HG02981 (cell line): ENCODE data around the gene DHX16.

Source experiments
- ATAC-seq: cut with Tn5 transposase; IDR thresholded peaks from one replicate; pipeline ENCODE4 v1.9.1; 2021; ENCODE audit warnings: mild to moderate bottlenecking, moderate library complexity; ENCODE audit not compliant: unreplicated experiment

Gene DHX16

GRCh38 chr6:30610065-30610464, 62.7 kb downstream of the DHX16 start:
- no peak for ATAC-seq

- no peak for ATAC-seq
Observed at GRCh38 chr6:30603961-30604360, 68.8 kb downstream of the DHX16 start.
